ENCODE data around the gene ADORA3. TPM values are rescaled to one million over a fixed set of nuclear protein-coding genes. Genes with fewer than 3 reads are reported as not detected.

The ADORA3 gene
- total and polyA plus RNA-seq, 2 donors (not counting 3 experiments of a cell fraction or from before 2014, with no cell fraction given), result 0.31 TPM; not detected in 1

GRCh38 chr1:111520053-111520452 lies 16.6 kb upstream of the ADORA3 start:
- dilution Hi-C loops (cut with MboI; ENCODE audit: extremely low pct_ligation_motif_present, low sequenced_read_pairs), result no loop called here

More at GRCh38 chr1:111520053-111520452, 16.6 kb upstream of the ADORA3 start:
- no peaks in the 10 kb centered on the region for H3K9me3 ChIP-seq (replicated peaks; ENCODE audit: control insufficient read depth, insufficient read depth, low read length)
- H3K4me1 ChIP-seq (ENCODE audit: control insufficient read depth, extremely low read depth, insufficient read depth, low read length), result peaks cover 20% of the 10 kb centered on the region
- H3K4me2 ChIP-seq (ENCODE audit: insufficient read depth, low read length), result no peak overlapping the region
- TF ChIP-seq MYC (IDR thresholded peaks at IDR 0.05; ENCODE audit: low read depth, low read length), result no peak
- TF ChIP-seq, protein P1, sequence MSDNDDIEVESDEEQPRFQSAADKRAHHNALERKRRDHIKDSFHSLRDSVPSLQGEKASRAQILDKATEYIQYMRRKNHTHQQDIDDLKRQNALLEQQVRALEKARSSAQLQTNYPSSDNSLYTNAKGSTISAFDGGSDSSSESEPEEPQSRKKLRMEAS (IDR thresholded peaks at IDR 0.05; ENCODE audit: insufficient read depth, insufficient read length), result no peak
- TF ChIP-seq EZH2 (IDR thresholded peaks at IDR 0.05; ENCODE audit: borderline replicate concordance, low read depth, low read length, severe bottlenecking), result no peak
- TF ChIP-seq CTCF (IDR thresholded peaks at IDR 0.05; ENCODE audit: extremely low read depth in 1 of 2, insufficient read depth in 1 of 2, low read depth in 1 of 2, low read length in 2 of 2), result no peak
- TF ChIP-seq JUN (IDR thresholded peaks at IDR 0.05; ENCODE audit: borderline replicate concordance, insufficient read depth, insufficient read length, low read depth), result no peak
- no peak for TF ChIP-seq FOS (IDR thresholded peaks at IDR 0.05; ENCODE audit: borderline replicate concordance, insufficient read depth, low read length)
- no peak for TF ChIP-seq POLR2AphosphoS5 (IDR thresholded peaks at IDR 0.05; ENCODE audit: insufficient read depth, low read depth, low read length)
- TF ChIP-seq GATA2 (IDR thresholded peaks at IDR 0.05; ENCODE audit: insufficient read depth, insufficient read length, low read depth, low read length), result no peak
- H3K4me3 ChIP-seq (replicated peaks in 1 of 3; ENCODE audit: insufficient read depth in 1 of 3, low read depth in 1 of 3, low read length in 3 of 3), result no peak overlapping the region
- no peak overlapping the region for H3K27ac ChIP-seq (ENCODE audit: insufficient read depth, low read depth, low read length)
- no peaks in the 10 kb centered on the region for H4K20me1 ChIP-seq (replicated peaks; ENCODE audit: control insufficient read depth, extremely low read depth, insufficient read depth, low read length)
- H3K79me2 ChIP-seq (ENCODE audit: control insufficient read depth, insufficient read depth, low read length), result no peaks in the 10 kb centered on the region
- intact Hi-C loops (cut with micrococcal nuclease), result no loop called here
- no peak overlapping the region for H2AFZ ChIP-seq (ENCODE audit: low read depth, low read length)
- BruUV-seq (replicated peaks), result no TSS peak
- ChIA-PET CTCF (no interaction called here), POLR2A (no interaction called here)
- FAIRE-seq (no peak), DNase-seq (ENCODE audit: low read depth, low spot score) (no peak)
- H3K9ac ChIP-seq (replicated peaks; ENCODE audit: extremely low read depth, insufficient read depth, low read length), result no peak overlapping the region
- H3K9me1 ChIP-seq (replicated peaks; ENCODE audit: control insufficient read depth, extremely low read depth, insufficient read depth, low read length), result no peaks in the 10 kb centered on the region
- no peaks in the 10 kb centered on the region for H3K36me3 ChIP-seq (ENCODE audit: control insufficient read depth in 2 of 2, extremely low read depth in 1 of 2, insufficient read depth in 2 of 2, low read length in 2 of 2)
- no peaks in the 10 kb centered on the region for H3K27me3 ChIP-seq (ENCODE audit: control insufficient read depth in 2 of 2, insufficient read depth in 2 of 2, low read length in 2 of 2)
